VCaP (cell line): ENCODE measurements around the gene DDX20.
"Not testable (repeated sequence)": the region's sequence is repeated elsewhere in the genome, so short reads cannot be mapped to it uniquely, and the experiment has no call there.

Experiments
- H3K27ac ChIP-seq: fragments of 450-650 bp; 2 replicates; pipeline ENCODE4 v1.5.1; 2017
- CTCF ChIP-seq: fragments of 450-650 bp; conservative IDR thresholded peaks from 2 replicates; pipeline ENCODE4 v1.5.1; 2017; ENCODE audit warnings: mild to moderate bottlenecking, moderate library complexity

DDX20 gene

GRCh38 chr1:111738133-111738435 lies 17.6 kb upstream of the DDX20 start:
- peak overlapping the region; percentile 77; the same call in 1 of the 2 replicates for H3K27ac ChIP-seq
- TF ChIP-seq CTCF, result no peak

GRCh38 chr1:111738436-111739193 lies 17.1 kb upstream of the DDX20 start:
- H3K27ac ChIP-seq, result peak overlapping the region; percentile 77
- no peak for TF ChIP-seq CTCF

GRCh38 chr1:111739194-111739924 lies 16.3 kb upstream of the DDX20 start, which contains the start of gene INKA2:
INKA2 (minus strand) TSS chr1:111739395; CDS start chr1:111739242, 153 bp downstream.
- no peak for TF ChIP-seq CTCF
- peak within 1 kb of the TSS; percentile 77 for H3K27ac ChIP-seq

GRCh38 chr1:111739925-111740765 lies 15.6 kb upstream of the DDX20 start:
- peak overlapping the region; percentile 77 for H3K27ac ChIP-seq
- no peak for TF ChIP-seq CTCF

GRCh38 chr1:111742292-111742691 lies 13.4 kb upstream of the DDX20 start:
- not testable (repeated sequence) for H3K27ac ChIP-seq

GRCh38 chr1:111742938-111743549 lies 12.7 kb upstream of the DDX20 start:
- peak overlapping the region; percentile 43 for H3K27ac ChIP-seq
- no peak for TF ChIP-seq CTCF

GRCh38 chr1:111743679-111744101 lies 12.0 kb upstream of the DDX20 start:
- H3K27ac ChIP-seq, result peak overlapping the region; percentile 43
- TF ChIP-seq CTCF, result no peak
